Activated CD8-positive, alpha-beta memory T cell treated with anti-CD3 and anti-CD28 coated beads, Interleukin-2, amount 50 U/mL, for 24 hours (primary cell): ENCODE measurements around the gene FCER2.

Source experiments
- DNase-seq: peaks from one replicate; pipeline ENCODE4 v3.0.0-alpha.2; 2020; ENCODE audit errors: extremely low read depth

Gene FCER2

DNA sequence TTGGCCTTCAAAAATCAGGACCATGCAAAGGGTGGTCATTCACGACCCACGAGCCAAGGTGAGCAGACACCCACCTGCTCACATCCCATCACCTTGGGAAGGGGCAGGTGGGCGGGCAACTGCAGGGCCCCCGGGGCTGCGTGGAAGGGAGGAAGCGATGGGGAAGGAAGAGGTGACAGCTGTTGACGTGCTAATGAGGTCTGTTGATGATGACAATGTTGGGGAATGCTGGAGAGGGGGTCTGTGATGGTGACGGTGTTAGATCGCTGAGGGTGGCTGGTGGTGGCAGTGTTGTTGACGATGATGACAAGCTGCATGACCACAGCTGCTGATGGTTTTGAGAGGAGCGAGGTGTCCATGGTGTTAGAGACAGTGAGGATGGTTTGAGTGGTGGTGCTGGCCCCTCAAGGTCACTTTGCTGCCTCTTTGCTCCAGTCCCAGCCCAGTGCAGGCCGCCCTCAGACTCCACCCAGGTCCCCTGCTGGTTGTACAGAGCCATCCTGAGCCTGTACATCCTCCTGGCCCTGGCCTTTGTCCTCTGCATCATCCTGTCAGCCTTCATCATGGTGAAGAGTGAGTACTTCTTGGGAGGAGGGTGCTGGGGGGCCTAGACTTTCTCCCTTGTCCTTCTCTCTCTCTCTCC is 24.1 kb downstream of the FCER2 start:
- DNase-seq, result no peak

DNA sequence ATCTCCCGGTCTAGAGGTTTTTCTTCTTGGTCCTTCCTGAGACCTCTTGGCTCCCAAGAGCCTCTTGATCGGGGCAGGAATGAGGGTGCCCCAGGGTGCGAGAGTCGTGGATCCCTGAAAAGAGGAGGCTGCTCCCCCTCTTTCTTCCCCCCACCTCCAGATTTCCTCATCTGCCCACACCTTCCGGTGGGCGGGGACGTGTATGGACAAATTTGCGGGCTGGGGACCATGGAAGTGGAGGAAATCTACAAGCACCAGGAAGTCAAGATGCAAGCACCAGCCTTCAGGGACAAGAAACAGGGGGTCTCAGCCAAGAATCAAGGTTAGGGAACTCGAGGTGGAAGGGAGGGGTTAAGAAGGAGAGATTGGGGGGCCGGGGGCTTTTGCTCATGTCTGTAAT is 25.1 kb downstream of the FCER2 start, which contains the start of gene MCEMP1:
Gene MCEMP1, plus strand, starts transcription at position 237 of the 400 bp plus-strand sequence. Its CDS starts 31 bp downstream, at position 268.
- DNase-seq, result no peak

DNA sequence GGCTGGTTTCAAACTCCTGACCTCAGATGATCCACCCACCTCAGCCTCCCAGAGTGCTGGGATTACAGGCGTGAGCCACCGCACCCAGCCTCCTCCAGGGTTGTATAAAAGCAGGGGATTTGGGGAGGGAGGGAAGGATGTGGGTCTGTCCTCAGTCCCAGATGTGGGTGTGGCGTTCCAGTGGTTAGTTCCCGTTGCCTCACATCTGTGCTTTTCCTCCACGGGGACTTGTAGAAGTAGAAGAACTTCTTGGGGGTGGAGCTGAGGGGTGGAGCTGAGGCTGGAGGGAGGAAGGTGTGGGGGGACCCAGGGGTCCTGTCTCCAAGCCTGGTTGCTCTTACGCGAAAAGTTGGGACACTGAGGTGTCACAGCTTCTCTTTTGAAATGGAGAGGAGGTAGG is 25.6 kb downstream of the FCER2 start:
- no peak for DNase-seq

DNA sequence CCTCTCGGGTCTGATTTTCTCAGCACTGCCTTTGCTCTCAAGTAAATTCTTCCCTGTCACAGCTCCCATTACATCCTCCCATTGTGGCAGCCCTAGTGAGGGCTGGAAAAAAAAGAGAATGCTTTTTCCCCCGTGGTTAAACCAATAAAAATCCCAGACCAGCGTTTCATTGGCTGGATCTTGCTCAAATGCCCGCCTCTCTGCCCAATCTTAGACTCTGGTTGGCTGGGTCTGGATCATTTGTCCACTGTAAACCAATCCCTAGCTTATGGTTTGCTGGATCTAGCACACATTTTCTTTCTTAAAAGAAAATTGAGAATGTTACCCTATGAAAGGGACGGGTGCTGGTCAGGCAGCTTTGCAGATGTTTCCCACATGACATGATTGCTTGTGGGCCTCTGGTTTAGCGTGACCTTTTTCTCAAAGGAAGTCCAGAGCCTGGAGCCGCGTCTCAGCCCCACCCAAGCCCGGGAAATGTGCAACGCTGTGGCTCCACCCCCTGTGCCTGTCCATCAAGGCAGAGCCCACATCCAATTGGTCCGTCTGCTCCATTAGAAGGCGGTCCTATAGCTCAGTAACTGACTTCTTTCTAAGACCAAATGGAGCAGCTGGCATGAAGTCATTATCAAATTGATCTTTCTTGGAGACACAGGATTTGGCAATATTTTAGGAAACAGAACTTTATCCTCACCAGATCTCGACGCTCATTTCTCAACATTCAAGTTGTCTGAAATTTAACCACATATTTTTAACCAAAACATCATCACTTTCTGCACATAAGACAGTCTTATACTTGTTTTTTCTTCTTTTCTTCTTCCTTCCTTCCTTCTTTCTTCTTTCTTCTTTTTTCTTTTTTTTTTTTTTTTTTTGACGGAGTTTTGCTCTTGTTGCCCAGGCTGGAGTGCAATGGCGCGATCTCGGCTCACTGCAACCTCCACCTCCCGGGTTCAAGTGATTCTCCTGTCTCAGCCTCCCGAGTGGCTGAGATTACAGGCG is 27.6 kb downstream of the FCER2 start:
- DNase-seq, result no peak

DNA sequence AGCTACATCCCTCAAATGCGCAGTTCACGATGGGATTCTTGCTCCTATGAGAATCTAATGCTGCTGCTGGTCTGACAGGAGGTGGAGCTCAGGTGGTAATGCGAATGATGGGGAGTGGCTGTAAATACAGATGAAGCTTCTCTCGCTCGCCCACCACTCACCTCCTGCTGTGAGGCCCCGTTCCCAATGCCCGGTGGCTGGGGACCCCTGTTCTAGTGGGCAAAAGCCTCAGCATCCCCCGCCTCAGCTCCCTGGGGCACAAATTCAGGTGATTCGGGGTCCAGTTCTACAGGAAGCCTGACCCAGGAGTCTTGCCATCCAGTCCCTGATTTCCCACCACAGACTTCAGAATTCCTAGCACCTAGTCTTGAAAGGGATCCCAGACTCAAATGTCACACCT is 29.4 kb downstream of the FCER2 start:
- no peak for DNase-seq

DNA sequence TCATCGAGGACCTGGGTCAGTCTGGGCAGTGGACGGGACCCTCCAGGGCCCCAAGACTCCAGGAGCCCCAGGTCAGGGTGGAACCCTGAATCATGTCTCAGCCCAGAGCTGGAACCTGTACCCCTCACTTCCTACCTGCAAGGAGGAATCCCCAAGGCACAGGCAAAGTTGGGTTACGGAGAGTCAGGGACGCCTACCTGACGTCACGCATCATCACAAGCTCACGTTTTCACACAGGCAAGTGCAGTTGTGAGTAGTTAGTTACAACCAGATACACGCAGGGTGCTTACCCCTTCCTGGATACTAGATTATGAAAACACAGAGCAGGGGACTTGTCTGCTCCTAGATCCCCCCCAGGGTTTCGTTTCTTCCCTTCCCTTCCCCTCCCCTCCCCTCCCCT is 31.1 kb downstream of the FCER2 start:
- DNase-seq, result no peak

DNA sequence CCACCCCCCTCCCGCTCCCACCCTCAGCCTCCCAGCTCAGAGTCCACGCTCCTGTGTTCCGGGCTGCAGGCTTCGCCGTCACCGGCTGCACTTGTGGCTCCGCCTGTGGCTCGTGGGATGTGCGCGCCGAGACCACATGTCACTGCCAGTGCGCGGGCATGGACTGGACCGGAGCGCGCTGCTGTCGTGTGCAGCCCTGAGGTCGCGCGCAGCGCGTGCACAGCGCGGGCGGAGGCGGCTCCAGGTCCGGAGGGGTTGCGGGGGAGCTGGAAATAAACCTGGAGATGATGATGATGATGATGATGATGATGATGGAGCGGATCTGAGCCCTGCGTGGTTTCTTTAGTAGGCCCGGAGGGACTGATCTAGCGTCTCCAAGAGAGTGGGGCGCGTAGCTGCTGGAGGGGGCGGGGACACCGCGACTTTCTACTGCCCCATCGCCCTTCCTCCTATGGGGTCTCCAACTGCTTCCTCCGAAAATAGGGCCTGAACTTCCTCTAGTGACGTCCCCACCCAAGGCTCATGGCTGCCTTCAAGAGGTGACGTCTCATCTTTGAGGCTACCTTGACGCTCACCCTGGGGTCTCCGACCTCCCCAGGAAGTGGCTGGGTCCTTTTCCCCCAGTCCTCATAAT is 31.7 kb downstream of the FCER2 start:
- no peak for DNase-seq

DNA sequence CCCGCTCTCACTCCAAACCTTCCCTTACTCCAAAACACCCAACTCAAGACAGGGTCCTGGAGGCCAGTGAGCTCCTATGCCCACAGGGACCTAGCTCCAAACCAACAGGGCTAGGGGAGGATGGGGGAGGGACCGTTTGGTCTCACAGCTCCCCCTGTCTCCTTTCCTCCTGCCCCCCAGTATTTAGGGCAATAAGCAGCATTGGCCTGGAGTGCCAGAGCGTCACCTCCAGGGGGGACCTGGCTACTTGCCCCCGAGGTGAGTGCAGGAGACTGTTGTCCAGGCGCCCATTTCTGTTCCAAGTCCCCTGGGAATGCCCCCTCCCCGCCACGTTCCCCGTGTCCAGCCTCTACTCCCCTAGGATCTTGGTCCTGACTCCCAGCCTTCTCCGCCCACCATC is 32.3 kb downstream of the FCER2 start:
- DNase-seq, result no peak

DNA sequence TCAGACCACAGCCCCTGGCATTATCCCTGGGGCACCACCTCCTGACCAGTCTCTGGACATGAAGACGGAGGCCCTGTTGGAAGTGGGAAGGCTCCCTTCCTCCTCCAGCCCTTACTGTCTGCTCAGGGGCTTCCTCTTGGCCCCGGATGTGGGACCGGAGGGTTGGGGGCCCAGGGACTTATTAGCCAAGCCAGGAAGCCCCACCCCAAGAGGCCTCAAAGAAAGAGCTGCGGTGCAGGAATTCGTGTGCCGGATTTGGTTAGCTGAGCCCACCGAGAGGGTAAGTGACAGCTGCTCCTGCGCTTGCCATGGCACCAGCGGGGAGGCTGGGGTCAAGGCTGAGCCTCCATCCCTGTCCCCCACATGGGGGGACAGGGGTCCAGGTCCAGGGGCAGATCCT is 33.1 kb downstream of the FCER2 start, which contains the start of gene RETN:
Gene RETN, plus strand, starts transcription at position 208 of the 400 bp plus-strand sequence. CDS start 278 bp downstream, outside the sequence.
- DNase-seq, result no peak

DNA sequence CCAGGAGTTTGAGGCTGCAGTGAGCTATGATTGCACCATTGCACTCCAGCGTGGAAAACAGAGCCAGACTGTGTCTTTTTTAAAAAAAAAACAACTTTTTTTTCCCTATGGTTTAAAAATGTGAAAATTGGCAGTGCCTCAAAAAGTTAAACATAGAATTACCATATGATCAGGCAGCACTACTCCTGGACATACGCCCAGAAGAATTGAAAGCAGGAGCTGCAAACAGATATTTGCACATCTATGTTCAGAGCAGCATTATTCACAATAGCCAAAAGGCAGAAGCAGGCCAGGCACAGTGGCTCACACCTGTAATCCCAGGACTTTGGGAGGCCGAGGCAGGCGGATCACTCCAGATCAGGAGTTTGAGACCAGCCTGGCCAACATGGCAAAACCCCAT is 36.9 kb downstream of the FCER2 start:
- DNase-seq, result no peak

DNA sequence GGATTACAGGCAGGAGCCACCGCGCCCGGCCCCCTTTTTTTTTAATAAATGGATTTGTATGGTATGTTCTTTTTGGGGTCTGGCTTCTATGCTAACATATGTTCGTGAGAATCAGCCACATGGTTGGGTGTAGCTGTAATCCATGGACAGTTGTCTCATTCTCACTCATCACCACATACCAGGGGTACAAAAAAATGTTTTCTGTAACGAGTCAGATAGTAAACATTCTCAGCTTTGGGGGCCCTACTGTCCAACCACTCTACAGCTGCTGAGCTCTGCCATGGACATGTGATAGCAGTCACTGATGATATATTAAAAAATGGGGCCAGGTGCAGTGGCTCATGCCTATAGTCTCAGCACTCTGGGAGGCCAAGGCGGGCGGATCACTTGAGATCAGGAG is 38.2 kb downstream of the FCER2 start:
- DNase-seq, result no peak

DNA sequence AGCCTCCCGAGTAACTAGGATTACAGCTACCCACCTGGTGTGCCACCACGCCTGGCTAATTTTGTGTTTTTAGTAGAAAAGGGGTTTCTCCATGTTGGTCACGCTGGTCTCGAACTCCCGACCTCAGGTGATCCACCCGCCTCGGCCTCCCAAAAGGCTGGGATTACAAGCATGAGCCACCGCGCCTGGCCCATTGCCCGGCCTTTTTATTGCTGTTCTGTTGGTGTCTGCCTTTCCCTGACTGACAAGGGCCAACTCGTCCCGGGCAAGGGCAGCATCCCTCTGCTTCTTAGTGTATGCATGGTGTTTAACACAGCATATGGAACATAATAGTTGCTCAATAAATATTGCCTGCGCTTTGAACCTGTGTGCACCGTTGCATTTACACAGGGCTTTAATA is 39.3 kb downstream of the FCER2 start:
- DNase-seq, result no peak

DNA sequence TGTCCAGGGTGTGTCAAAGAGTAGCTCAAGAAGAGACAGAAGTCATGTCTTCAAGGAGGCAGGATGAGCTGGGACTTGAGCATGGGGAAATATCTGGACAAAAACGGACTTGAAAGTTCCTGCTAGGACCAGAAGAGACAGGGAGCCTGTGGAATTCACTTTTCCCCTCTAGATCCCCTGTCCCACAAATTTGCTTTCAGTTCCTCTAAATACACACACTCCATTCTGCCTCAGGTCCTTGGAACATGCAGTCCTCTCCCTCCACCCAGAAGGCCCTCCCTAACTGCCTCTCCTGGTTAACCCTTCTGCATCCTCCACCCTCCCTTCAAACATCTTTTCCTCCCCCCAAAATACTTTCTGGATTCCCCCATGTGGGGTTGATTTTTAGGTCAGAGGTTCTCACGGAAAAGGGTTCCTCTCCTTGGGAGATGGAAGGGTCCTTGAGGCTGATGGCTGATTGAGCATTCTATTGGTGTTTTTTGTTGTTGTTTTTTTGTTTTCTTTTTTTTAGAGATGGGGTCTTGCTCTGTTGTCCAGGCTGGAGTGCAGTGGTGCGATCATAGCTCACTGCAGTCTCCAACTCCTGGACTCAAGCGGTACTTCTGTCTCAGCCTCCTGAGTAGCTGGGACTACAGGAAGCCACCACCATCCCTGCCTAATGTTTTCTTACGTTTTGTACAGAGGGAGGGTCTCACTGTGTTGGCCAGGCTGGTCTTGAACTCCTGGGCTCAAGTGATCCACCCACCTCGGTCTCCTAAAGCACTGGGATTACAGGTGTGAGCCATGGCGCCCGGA is 40.0 kb downstream of the FCER2 start:
- DNase-seq, result no peak

DNA sequence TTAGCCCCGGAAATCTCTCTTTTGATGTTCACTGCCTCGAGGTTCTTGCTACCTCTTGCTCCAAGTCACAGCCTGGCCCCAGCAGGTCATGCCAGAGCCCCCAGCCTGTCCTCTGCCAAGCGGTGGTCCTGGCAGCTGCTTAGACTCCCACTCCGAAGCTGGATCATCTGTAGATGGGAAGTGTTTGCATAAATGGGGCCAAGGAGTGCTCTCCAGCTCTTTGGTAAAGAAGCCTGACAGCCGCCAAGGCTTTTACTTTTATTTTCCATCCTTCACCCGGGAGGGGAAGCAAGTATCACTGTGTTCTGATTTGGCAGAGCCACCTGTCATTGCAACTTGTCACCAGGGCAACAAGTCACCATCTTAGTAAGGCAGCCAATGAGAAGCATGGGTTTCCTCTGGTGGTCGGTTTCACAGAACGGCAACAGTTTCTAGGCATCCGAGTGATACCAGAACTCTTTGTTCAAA is 43.7 kb downstream of the FCER2 start:
- DNase-seq, result no peak

DNA sequence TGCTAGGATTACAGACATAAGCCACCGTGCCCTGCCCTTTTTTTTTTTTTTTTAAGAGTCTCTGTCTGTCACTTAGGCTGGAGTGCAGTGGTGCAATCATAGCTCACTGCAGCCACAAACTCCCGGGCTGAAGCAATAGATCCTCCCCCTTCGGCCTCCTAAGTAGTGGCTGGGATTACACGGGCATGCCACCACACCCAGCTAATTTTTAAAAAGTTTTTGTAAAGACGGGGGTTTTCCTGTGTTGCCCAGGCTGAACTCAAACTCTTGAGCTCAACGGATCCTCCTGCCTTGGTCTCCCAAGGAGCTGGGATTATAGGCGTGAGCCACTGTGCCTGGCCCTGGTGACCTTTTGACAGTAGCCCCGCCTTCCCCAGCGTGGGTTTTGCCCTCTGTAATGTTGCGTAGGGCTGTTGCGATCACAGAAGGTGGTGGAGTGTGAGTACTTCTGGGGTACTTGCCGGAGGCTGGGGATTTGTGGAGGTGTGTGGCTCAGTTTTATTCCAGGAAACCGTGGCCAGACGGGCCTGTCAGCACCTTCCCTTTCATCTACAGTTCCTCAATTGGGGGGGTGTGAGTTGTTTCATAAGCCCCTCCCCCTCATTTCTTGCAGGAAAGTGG is 44.7 kb downstream of the FCER2 start:
- DNase-seq, result no peak

DNA sequence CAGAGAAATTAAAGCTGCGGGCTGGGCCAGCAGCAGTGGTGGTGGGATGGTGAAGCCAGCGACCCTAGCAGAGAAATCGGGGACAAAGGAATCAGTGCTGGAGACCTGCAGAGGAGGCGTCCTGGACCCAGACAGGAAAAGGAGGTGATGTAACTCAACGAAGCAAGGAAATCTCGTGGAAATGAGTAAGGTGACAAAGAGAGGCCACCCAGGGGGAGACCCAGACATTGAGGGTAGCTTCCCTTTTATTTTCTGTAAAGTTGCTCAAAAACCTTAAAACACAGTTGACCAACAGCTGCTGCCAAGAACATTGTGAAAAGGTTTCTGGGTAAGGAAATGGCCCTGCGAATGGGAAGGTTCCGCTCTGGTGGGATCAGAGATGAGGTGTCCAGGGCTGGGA is 46.4 kb downstream of the FCER2 start:
- no peak for DNase-seq

DNA sequence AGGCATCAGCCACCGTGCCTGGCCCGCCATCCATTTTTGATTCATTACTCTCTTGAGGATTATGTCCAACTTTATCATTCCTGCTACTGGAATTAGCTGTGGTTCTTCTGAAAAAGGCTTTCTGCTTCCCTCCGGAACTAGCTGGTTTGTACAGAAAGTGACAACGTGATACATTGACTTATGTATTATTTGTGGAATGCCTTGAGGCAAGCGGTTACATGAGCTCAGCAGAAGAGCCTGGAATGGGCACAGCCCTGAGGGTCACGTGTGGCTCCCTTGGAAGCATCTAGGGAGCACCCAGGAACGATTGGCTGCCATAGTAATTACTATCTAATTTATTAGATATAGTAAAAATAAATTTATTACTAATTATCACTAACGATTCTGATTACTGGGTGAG is 47.5 kb downstream of the FCER2 start:
- DNase-seq, result no peak

DNA sequence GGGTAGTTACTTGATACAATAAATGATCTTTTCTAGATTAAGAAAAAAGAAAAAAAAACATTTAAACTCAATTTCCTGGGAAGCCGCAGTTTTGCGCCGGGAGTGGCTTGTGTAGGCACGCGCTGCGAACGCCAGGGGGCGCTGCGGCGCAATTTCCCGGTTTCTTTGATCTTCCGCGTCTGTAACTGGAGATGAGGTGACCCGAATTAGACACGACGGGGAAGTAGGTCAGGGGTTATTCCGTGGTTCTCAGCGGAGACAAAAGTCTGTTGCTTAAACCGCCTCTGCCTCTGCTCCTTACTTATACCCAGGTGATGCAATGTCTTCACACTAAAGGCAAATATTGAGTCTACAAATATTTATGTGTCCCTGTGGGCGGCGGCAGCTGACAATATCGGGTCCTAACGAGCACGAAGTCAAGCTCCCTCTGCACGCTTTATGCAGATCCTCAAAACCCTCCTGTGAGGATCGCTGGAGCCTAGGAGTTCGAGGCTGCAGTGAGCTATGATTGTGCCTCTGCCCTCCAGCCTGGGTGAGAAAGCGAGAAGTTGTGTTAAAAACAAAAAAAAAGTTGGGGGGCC is 49.8 kb downstream of the FCER2 start:
- DNase-seq, result peak; percentile 64

DNA sequence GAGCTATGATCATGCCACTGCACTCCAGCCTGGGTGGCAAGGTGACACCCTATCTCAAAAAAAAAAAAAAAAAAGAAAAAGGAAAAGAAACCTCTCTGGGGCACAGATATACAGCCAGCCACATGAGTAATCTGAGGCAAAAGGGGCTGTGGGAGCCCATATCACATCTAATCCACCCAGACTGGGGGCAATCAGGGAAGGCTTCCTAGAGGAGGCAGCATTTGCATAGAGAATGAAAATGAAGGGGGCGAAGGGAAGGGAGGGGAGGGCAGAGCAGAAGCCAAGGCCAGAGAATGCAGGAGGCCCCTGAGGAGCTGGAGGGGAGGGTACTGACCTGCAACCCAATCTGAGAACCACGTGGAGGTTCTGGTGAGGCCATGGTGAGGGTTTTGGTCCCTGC is 51.8 kb downstream of the FCER2 start:
- no peak for DNase-seq

DNA sequence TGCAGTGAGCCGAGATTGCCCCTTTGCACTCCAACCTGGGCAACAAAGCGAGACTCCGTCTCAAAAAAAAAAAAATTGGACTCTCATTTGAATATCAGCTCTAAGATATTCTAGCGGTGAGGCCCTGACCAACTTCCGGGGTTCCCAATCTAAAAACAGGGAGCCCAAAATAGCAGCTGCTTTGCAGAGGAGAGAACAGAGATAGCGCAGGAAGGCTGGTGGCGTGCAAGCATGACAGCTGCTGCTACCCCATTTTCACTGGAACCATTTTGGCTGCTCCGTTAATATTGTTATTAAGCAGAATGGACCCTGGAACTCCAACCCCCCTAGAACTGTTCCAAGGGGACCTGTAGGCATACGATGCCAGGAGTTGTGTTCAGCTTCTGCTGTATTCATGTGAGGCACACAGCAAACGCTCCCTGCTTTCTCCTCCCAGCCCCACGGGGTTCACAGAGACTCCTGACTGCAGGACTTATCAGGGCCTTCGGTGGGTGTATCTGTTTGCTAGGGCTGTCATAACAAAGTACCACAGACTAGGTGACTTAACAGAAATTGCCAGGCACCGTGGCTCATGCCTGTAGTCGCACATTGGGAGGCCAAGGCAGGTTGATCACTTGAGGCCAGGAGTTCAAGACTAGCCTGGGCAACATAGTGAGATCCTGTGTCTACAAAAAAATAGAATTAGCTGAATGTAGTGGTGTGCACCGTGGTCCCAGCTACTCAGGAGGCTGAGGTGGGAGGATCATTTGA is 53.5 kb downstream of the FCER2 start:
- no peak for DNase-seq
